ENCODE data around the gene MAST3. TPM values are rescaled to one million over a fixed set of nuclear protein-coding genes. Genes with fewer than 3 reads are reported as not detected.

MAST3 gene
- total and polyA plus RNA-seq, 12 donors = 1.6 to 19.1 (median 11.4) TPM

DNA sequence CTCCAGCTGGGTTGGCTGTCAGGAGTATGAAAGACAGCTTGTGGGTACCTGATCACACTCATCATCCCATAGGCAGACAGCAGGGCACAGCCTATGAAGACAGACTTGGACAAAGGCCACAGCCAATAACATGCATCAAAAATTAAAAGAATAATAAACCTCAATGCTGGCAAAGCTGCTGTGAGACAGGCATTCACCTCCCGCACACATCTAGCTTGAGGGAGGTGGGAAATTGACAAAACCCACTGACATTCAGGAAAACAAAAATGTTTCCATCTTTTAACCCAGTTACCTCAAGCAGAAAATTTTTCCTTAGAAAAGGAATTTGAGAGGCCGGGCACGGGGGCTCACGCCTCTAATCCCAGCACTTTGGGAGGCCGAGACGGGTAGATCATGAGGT is 25.2 kb upstream of the MAST3 start:
- Histone ChIP-seq H3K9me3 (replicated peaks in 1 of 3) (no peaks in the 10 kb centered on the region), H3K36me3 (replicated peaks in 1 of 2) (no peaks in the 10 kb centered on the region), H3K4me3 (no peak overlapping the region), H3K27ac (no peak overlapping the region), H3K27me3 (no peaks in the 10 kb centered on the region), H3K4me1 (replicated peaks in 1 of 2) (no peaks in the 10 kb centered on the region)
- 80 to 85% (median 84%) methylated on average over 6 of the region's 6 CpGs for WGBS, 4 donors
- no peak for DNase-seq
- intact Hi-C loops (cut with DNase I) = no loop called here
- TF ChIP-seq, protein P1, sequence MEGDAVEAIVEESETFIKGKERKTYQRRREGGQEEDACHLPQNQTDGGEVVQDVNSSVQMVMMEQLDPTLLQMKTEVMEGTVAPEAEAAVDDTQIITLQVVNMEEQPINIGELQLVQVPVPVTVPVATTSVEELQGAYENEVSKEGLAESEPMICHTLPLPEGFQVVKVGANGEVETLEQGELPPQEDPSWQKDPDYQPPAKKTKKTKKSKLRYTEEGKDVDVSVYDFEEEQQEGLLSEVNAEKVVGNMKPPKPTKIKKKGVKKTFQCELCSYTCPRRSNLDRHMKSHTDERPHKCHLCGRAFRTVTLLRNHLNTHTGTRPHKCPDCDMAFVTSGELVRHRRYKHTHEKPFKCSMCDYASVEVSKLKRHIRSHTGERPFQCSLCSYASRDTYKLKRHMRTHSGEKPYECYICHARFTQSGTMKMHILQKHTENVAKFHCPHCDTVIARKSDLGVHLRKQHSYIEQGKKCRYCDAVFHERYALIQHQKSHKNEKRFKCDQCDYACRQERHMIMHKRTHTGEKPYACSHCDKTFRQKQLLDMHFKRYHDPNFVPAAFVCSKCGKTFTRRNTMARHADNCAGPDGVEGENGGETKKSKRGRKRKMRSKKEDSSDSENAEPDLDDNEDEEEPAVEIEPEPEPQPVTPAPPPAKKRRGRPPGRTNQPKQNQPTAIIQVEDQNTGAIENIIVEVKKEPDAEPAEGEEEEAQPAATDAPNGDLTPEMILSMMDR (IDR thresholded peaks at IDR 0.05) = no peak
- no peak for TF ChIP-seq POLR2A (IDR thresholded peaks at IDR 0.05)

DNA sequence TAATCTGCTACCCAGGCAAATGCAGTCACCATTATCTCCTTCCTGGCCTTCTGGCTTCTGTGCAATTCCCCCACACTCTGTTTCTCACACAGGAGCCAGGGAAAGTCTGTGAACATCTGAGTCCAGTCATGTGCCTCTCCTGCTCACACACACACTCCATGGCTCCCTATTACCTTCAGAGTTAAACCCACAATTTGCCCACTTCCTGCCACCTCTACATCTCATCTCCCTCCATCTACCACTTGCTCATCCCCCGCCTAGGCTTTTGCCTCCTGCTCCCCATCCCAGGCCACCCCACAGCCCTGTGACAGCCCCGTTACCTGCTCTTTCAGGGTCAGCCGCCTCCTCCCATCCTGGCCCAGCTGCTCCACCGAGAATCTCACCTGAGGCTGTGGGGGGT is 24.4 kb upstream of the MAST3 start:
- DNase-seq = no peak
- Histone ChIP-seq H3K9me3 (replicated peaks in 1 of 3) (no peaks in the 10 kb centered on the region), H3K4me1 (replicated peaks in 1 of 2) (no peaks in the 10 kb centered on the region), H3K36me3 (replicated peaks in 1 of 2) (no peaks in the 10 kb centered on the region), H3K27ac (no peak overlapping the region), H3K27me3 (no peaks in the 10 kb centered on the region), H3K4me3 (no peak overlapping the region)
- TF ChIP-seq, protein P1 (IDR thresholded peaks at IDR 0.05) = no peak
- no peak for TF ChIP-seq POLR2A (IDR thresholded peaks at IDR 0.05)
- intact Hi-C loops (cut with DNase I) = no loop called here
- 68 to 81% (median 76%) methylated on average over 4 of the region's 4 CpGs for WGBS, 4 donors

DNA sequence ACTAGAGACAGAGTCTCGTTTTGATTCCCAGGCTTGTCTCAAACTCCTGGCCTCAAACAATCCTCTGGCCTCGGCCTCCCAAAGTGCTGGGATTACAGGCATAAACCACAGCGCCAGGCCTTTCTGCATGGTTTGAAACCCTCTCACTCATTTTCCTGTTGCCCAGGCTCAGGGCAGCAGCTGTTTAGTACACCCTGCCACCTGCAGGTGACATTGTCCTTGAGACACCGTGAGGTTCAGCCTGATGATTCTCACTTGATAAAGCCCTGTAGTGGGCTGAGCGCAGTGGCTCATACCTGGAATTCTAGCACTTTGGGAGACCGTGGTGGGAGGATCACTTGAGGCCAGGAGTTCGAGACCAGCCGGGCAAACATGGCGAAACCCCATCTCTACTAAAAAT is 23.4 kb upstream of the MAST3 start:
- H3K27ac ChIP-seq = no peak overlapping the region
- H3K36me3 ChIP-seq (replicated peaks in 1 of 2) = no peaks in the 10 kb centered on the region
- H3K4me3 ChIP-seq = no peak overlapping the region
- no peaks in the 10 kb centered on the region for H3K4me1 ChIP-seq (replicated peaks in 1 of 2)
- no peak for DNase-seq
- H3K9me3 ChIP-seq (replicated peaks in 1 of 3) = no peaks in the 10 kb centered on the region
- WGBS, 4 donors = 75 to 84% (median 80%) methylated on average over 9 of the region's 9 CpGs
- TF ChIP-seq, protein P1 (IDR thresholded peaks at IDR 0.05) = no peak
- no peak for TF ChIP-seq POLR2A (IDR thresholded peaks at IDR 0.05)
- intact Hi-C loops (cut with DNase I) = no loop called here
- no peaks in the 10 kb centered on the region for H3K27me3 ChIP-seq

DNA sequence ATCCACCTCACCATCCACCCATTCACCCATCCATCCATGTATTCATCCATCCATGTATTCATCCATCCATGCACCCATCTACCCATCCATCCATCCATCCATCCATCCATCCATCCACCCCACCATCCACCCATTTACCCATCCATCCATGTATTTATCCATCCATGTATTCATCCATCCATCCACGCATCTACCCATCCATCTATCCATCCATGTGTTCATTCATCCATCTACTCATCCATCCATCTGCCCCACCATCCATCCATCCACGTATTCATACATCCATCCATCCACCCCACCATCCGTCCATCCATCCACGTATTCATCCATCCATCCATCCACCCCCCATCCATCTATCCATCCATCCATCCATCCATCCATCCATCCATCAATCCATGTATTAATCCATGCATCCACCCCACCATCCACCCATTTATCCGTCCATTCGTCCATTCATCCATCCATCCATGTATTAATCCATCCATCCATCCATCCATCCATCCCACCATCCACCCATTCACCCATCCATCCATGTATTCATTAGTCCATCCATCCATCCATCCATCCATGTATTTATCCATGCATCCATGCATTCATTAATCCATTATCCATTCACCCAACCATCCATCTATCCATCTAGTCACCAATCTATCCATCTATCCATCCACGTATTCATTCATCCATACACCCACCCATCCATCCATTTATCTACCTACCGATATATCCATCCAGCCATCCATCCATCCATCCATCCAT is 13.5 kb upstream of the MAST3 start:
- no peak overlapping the region for H3K27ac ChIP-seq
- no peaks in the 10 kb centered on the region for H3K27me3 ChIP-seq
- intact Hi-C loops (cut with DNase I) = no loop called here
- H3K36me3 ChIP-seq (replicated peaks in 1 of 2) = no peaks in the 10 kb centered on the region
- WGBS, 4 donors = 67 to 79% (median 72%) methylated on average over 8 of the region's 8 CpGs
- no peak for TF ChIP-seq POLR2A (IDR thresholded peaks at IDR 0.05)
- TF ChIP-seq, protein P1 (IDR thresholded peaks at IDR 0.05) = no peak
- no peak overlapping the region for H3K4me3 ChIP-seq
- no peak for DNase-seq
- no peaks in the 10 kb centered on the region for H3K4me1 ChIP-seq (replicated peaks in 1 of 2)
- no peaks in the 10 kb centered on the region for H3K9me3 ChIP-seq (replicated peaks in 1 of 3)
